A673 (cell line): ENCODE measurements around the gene RSPH10B2.
"Not testable (repeated sequence)": the region's sequence is repeated elsewhere in the genome, so short reads cannot be mapped to it uniquely, and the experiment has no call there.

Experiments
- CTCF ChIP-seq: fragments of 300-800, 200-600 bp; sonication (generic); conservative IDR thresholded peaks from 2 replicates; pipeline ENCODE4 v1.5.1; 2017; ENCODE audit warnings: low read depth, mild to moderate bottlenecking, antibody characterized with exemption, low read length, moderate library complexity, mixed read lengths
- EZH2 ChIP-seq: fragments of 200-600 bp; sonication (generic); IDR thresholded peaks from 2 replicates; pipeline ENCODE4 v1.6.1; 2017; ENCODE audit warnings: borderline replicate concordance, low read depth, mild to moderate bottlenecking, mixed read lengths, antibody characterized with exemption, low read length; ENCODE audit not compliant: poor library complexity, severe bottlenecking

GRCh38 chr7:6728893-6729491 lies 24.9 kb upstream of the RSPH10B2 start:
- not testable (repeated sequence) for TF ChIP-seq CTCF, EZH2
